ENCODE results near the gene TSHZ2. TPM values are rescaled to one million over a fixed set of nuclear protein-coding genes. Genes with fewer than 3 reads are reported as not detected.

The TSHZ2 gene
- total RNA-seq, 1 donor from 2014 or later = 30.4 TPM

DNA sequence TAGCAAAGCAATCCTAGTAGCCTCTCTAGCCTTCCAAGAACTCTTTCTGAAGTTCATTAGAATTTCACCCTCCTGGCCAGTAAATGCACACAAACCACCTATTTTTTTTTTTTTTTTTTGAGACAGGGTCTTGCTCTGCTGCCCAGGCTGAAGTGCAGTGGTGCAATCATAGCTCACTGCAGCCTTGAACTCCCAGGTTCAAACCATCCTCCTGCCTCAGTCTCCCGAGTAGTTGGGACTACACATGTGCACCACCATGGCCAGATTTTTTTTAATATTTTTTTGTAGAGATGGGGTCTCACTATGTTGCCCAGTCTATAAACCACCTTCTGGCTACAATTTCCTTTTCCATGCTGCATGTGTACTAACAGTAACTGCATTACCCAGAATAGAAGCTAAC, 320.2 kb downstream of the TSHZ2 start:
- H3K4me1 ChIP-seq = no peaks in the 10 kb centered on the region
- H3K36me3 ChIP-seq = no peaks in the 10 kb centered on the region
- no peaks in the 10 kb centered on the region for H3K9me3 ChIP-seq
- TF ChIP-seq POLR2A (IDR thresholded peaks at IDR 0.05) (no peak), POLR2AphosphoS5 (IDR thresholded peaks at IDR 0.05; ENCODE audit: insufficient read depth in 1 of 2, low read depth in 1 of 2) (no peak)
- TF ChIP-seq, protein P1, sequence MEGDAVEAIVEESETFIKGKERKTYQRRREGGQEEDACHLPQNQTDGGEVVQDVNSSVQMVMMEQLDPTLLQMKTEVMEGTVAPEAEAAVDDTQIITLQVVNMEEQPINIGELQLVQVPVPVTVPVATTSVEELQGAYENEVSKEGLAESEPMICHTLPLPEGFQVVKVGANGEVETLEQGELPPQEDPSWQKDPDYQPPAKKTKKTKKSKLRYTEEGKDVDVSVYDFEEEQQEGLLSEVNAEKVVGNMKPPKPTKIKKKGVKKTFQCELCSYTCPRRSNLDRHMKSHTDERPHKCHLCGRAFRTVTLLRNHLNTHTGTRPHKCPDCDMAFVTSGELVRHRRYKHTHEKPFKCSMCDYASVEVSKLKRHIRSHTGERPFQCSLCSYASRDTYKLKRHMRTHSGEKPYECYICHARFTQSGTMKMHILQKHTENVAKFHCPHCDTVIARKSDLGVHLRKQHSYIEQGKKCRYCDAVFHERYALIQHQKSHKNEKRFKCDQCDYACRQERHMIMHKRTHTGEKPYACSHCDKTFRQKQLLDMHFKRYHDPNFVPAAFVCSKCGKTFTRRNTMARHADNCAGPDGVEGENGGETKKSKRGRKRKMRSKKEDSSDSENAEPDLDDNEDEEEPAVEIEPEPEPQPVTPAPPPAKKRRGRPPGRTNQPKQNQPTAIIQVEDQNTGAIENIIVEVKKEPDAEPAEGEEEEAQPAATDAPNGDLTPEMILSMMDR (IDR thresholded peaks at IDR 0.05) = no peak
- H3K27ac ChIP-seq = no peak overlapping the region
- intact Hi-C loops (cut with DNase I) = no loop called here
- DNase-seq (ENCODE audit: extremely low spot score in 2 of 2) = no peak
- H3K27me3 ChIP-seq = no peaks in the 10 kb centered on the region
- H3K4me3 ChIP-seq = no peak overlapping the region

DNA sequence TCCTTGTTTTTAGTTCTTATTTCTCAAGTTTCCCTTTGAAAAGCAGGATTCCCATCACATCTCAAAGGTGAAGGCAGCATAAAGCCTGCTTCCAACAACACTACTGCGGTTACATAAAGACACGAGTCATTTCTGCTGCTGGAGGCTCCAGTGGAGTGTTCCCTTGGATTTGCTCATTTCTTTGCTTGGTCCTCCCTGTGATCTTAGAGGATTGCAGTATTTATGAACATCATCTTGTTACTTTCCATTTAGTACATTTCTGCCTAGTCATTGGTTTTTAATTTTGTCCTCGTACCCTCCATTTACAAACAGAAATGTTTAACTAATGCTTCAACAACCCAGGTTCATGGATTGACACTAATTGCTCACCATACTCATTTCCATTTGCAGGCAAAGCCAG, 322.6 kb downstream of the TSHZ2 start:
- no peak overlapping the region for H3K27ac ChIP-seq
- intact Hi-C loops (cut with DNase I) = no loop called here
- H3K4me1 ChIP-seq = no peaks in the 10 kb centered on the region
- no peaks in the 10 kb centered on the region for H3K36me3 ChIP-seq
- H3K4me3 ChIP-seq = no peak overlapping the region
- TF ChIP-seq POLR2AphosphoS5 (IDR thresholded peaks at IDR 0.05; ENCODE audit: insufficient read depth in 1 of 2, low read depth in 1 of 2) (no peak), POLR2A (IDR thresholded peaks at IDR 0.05) (no peak)
- TF ChIP-seq, protein P1 (IDR thresholded peaks at IDR 0.05) = no peak
- no peaks in the 10 kb centered on the region for H3K27me3 ChIP-seq
- no peaks in the 10 kb centered on the region for H3K9me3 ChIP-seq
- no peak for DNase-seq (ENCODE audit: extremely low spot score in 2 of 2)

DNA sequence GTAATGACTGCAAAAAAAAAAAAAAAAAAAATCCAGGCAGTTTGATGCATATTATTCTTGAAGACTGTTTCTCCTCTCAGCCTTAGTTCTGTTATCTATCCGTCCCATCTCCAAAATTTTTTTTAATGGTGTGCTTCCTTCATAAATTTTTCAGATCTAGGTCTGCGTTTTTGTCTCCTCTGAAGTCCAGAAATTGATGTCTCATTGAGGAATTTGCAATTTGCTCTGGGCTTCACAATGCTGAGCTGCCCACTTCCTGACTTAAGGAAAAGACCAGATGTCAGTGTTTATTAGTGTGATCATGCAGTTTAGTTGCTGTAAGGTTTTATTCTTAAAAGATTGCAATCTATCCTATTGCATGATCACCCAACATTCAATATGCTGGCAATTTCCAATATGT, 323.9 kb downstream of the TSHZ2 start:
- TF ChIP-seq, protein P1 (IDR thresholded peaks at IDR 0.05) = no peak
- TF ChIP-seq POLR2AphosphoS5 (IDR thresholded peaks at IDR 0.05; ENCODE audit: insufficient read depth in 1 of 2, low read depth in 1 of 2) (no peak), POLR2A (IDR thresholded peaks at IDR 0.05) (no peak)
- Histone ChIP-seq H3K27me3 (no peaks in the 10 kb centered on the region), H3K36me3 (no peaks in the 10 kb centered on the region), H3K4me3 (no peak overlapping the region), H3K4me1 (no peaks in the 10 kb centered on the region), H3K27ac (no peak overlapping the region), H3K9me3 (no peaks in the 10 kb centered on the region)
- no peak for DNase-seq (ENCODE audit: extremely low spot score in 2 of 2)
- intact Hi-C loops (cut with DNase I) = no loop called here

DNA sequence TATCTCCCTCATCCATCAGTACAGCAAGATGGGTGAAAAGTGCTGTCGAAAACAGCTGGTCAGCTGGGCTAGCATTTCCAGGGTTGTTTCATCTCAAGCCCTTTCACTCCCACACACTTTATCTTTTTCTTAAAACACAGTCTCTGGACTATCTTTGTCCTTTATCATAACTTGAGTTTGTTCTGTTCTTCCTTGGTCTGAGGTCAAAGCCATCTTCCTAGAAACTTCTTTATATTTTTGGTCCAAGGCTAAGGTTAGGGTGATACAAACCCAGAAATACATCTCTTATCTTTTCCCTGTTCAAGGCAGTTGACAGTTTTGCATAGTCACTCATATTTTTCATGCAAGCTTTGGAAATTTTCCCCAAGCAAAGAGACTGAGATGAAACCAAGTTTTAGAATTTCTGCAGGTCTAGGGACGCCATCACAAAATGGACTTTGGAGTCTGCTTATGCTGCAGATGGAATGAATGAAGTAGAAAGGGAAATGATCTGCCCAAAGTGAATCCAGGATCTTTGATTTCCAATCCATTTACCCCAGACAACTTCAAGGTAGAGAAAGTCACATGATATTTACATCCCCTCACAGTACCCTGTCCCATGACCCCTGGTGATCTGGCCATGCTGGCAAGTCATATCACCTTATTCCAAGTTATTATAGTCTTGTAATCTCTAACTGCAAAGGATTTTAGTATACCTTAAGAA, 324.4 kb downstream of the TSHZ2 start:
- DNase-seq (ENCODE audit: extremely low spot score in 2 of 2) = no peak
- H3K4me3 ChIP-seq = no peak overlapping the region
- no peaks in the 10 kb centered on the region for H3K36me3 ChIP-seq
- no peaks in the 10 kb centered on the region for H3K4me1 ChIP-seq
- intact Hi-C loops (cut with DNase I) = no loop called here
- H3K27ac ChIP-seq = no peak overlapping the region
- TF ChIP-seq POLR2AphosphoS5 (IDR thresholded peaks at IDR 0.05; ENCODE audit: insufficient read depth in 1 of 2, low read depth in 1 of 2) (no peak), POLR2A (IDR thresholded peaks at IDR 0.05) (no peak)
- TF ChIP-seq, protein P1 (IDR thresholded peaks at IDR 0.05) = no peak
- H3K27me3 ChIP-seq = no peaks in the 10 kb centered on the region
- H3K9me3 ChIP-seq = no peaks in the 10 kb centered on the region

DNA sequence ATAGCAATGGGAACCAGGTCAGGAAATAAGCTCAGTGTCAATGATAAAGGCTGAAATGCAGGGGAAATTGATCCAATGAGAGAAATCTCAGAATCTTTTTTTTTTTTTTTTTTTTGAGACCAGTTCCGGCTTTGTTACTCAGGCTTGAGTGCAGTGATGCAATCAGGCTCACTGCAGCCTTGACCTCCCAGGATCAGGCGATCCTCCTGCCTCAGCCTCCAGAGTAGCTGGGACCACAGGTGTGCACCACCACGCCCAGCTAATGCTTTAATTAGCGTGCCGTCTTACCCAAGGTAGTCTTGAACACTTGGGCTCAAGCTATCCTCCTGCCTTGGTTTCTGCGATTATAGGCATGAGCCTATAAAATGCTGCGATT, 325.0 kb downstream of the TSHZ2 start:
- H3K9me3 ChIP-seq = no peaks in the 10 kb centered on the region
- no peaks in the 10 kb centered on the region for H3K36me3 ChIP-seq
- H3K4me3 ChIP-seq = no peak overlapping the region
- no peak overlapping the region for H3K27ac ChIP-seq
- no peak for DNase-seq (ENCODE audit: extremely low spot score in 2 of 2)
- intact Hi-C loops (cut with DNase I) = no loop called here
- no peaks in the 10 kb centered on the region for H3K4me1 ChIP-seq
- TF ChIP-seq POLR2A (IDR thresholded peaks at IDR 0.05) = no peak
- no peak for TF ChIP-seq POLR2AphosphoS5 (IDR thresholded peaks at IDR 0.05; ENCODE audit: insufficient read depth in 1 of 2, low read depth in 1 of 2)
- TF ChIP-seq, protein P1 (IDR thresholded peaks at IDR 0.05) = no peak
- H3K27me3 ChIP-seq = no peaks in the 10 kb centered on the region

Data from vagina (tissue), 2 donors.